D721Med (cell line): ENCODE data around the gene TUBB4A.

Source experiments
- DNase-seq: peaks from one replicate; pipeline ENCODE4 v3.0.0; 2011; ENCODE audit warnings: low spot score; ENCODE audit not compliant: insufficient read length
- FAIRE-seq: peaks from 2 replicates; lab custom pipeline; 2011; peaks lifted over from hg19 to GRCh38; lab: Jason Lieb, UNC
- CTCF ChIP-seq: IDR thresholded peaks from 2 replicates; pipeline ENCODE4 v1.5.1; 2012; ENCODE audit warnings: mild to moderate bottlenecking, control low read depth; ENCODE audit not compliant: insufficient read depth; ENCODE audit errors: missing control alignments

TUBB4A gene

GRCh38 chr19:6451583-6452222 is 50.4 kb downstream of the TUBB4A start:
- no peak for DNase-seq
- no peak for TF ChIP-seq CTCF
- FAIRE-seq, result no peak

DNA sequence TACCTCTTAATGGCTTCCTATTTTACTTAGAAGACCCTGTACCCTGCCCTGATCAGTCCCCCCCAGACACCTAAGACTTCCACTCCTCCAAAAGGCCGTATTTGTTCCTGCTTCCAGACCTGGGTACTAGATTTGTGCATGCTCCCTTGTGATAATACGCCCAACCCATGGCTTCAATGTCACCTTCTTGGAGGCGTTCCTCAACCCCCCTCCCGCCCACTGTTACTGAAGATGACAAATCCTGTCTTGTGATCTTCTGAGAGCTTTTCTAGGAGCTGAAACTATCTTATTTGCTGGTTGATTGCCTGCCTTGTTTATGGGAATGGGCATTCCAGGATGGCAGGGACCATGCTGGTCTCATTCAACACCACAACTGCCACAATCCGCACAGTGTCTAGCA is 51.9 kb downstream of the TUBB4A start:
- no peak for FAIRE-seq
- TF ChIP-seq CTCF, result no peak
- DNase-seq, result no peak

DNA sequence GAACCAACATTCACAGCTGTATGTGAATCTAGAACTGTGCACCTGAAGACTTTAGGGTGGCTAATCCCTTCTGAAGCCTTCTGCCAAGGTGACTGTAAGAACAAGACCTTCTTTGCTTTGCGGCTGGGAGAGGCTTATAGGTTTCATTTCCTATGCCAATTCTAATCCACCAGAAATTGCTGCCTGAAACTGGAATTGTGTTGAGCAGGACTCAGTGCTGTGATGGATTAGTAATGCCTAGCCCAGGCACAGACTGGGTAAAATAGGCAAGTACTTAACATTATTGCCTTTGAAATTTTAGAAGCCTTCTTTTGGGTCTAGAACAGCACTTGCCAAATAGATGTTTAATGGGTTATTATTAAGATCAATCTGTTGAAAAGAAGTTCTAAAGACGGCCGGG is 54.1 kb downstream of the TUBB4A start:
- no peak for TF ChIP-seq CTCF
- DNase-seq (no peak), FAIRE-seq (no peak)

DNA sequence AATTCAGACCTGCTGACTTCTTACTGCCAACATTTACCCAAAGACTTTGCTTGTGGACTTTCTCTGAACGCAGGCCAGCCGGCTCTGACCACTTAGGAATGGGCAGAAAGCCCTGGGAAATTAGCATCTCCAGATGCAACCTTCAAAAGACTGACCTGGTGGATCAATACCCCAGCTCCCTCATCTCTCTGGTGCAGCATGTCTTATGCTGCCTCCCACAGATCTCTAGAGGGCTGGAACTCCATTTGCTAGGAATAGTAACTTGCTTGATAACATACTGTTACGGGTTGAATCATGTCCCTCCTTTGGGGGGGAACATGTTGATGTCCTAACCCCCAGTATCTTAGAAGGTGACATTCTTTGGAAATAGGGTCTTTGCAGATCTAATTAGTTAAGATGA is 55.7 kb downstream of the TUBB4A start:
- no peak for TF ChIP-seq CTCF
- DNase-seq, result no peak
- no peak for FAIRE-seq
